DND-41 (cell line): ENCODE data around the gene NAV3.

Experiments used
- ATAC-seq: fragments of 200-7000 bp; cut with Tn5 transposase; 3 replicates; pipeline ENCODE4 v1.9.1; 2021; ENCODE audit warnings: low read depth; ENCODE audit not compliant: insufficient read depth
- DNase-seq: peaks from one replicate; pipeline ENCODE4 v3.0.0-alpha.2; 2020
- H2AFZ ChIP-seq: 2 replicates; pipeline ENCODE4 v1.6.0; 2012; ENCODE audit warnings: low read depth, low read length
- H3K27ac ChIP-seq: 2 replicates; pipeline ENCODE4 v1.5.1; 2012; ENCODE audit warnings: low read length, inconsistent platforms
- H3K27me3 ChIP-seq: fragments of 200-600 bp; sonication (generic); 2 replicates; pipeline ENCODE4 v1.6.0; 2012; ENCODE audit warnings: low read length, mild to moderate bottlenecking, inconsistent platforms; ENCODE audit not compliant: insufficient read depth, poor library complexity
- H3K36me3 ChIP-seq: 2 replicates; pipeline ENCODE4 v1.5.1; 2012; ENCODE audit warnings: low read length, inconsistent platforms; ENCODE audit not compliant: insufficient read depth
- H3K4me1 ChIP-seq: 2 replicates; pipeline ENCODE4 v1.5.1; 2012; ENCODE audit warnings: mild to moderate bottlenecking, low read length; ENCODE audit not compliant: insufficient read depth
- H3K4me2 ChIP-seq: 2 replicates; pipeline ENCODE4 v1.6.0; 2012; ENCODE audit warnings: mild to moderate bottlenecking, moderate library complexity, low read length, inconsistent platforms; ENCODE audit not compliant: insufficient read depth
- H3K4me3 ChIP-seq, 2 experiments: fragments of 200-600 bp in 1 of 2; shearing (Covaris generic) in 1 of 2; 2 replicates each; pipeline ENCODE4 v1.5.1; 2012 to 2016; ENCODE audit warnings: inconsistent platforms in 2 of 2, low read length in 2 of 2, mild to moderate bottlenecking in 2 of 2, low read depth in 1 of 2, moderate library complexity in 1 of 2
- H3K79me2 ChIP-seq: 2 replicates; pipeline ENCODE4 v1.6.0; 2012; ENCODE audit warnings: low read length, inconsistent platforms; ENCODE audit not compliant: insufficient read depth
- H3K9ac ChIP-seq: 2 replicates; pipeline ENCODE4 v1.6.0; 2012; ENCODE audit warnings: low read depth, mild to moderate bottlenecking, inconsistent platforms, low read length, moderate library complexity
- H3K9me3 ChIP-seq: 2 replicates; pipeline ENCODE4 v1.5.1; 2012; ENCODE audit warnings: low read length, moderate library complexity, mild to moderate bottlenecking, inconsistent platforms; ENCODE audit not compliant: insufficient read depth, severe bottlenecking
- H4K20me1 ChIP-seq: 2 replicates; pipeline ENCODE4 v1.6.0; 2012; ENCODE audit warnings: low read length; ENCODE audit not compliant: insufficient read depth
- CTCF ChIP-seq: IDR thresholded peaks from 2 replicates; pipeline ENCODE4 v1.5.1; 2012; ENCODE audit warnings: borderline replicate concordance, low read length, moderate library complexity, mild to moderate bottlenecking; ENCODE audit not compliant: poor library complexity, severe bottlenecking; ENCODE audit errors: extremely low read depth
- EZH2 ChIP-seq: IDR thresholded peaks from 3 replicates; pipeline ENCODE4 v1.6.1; 2012; ENCODE audit warnings: borderline replicate concordance, low read depth, mild to moderate bottlenecking, moderate library complexity, low read length, inconsistent platforms; ENCODE audit not compliant: severe bottlenecking

NAV3 gene

DNA sequence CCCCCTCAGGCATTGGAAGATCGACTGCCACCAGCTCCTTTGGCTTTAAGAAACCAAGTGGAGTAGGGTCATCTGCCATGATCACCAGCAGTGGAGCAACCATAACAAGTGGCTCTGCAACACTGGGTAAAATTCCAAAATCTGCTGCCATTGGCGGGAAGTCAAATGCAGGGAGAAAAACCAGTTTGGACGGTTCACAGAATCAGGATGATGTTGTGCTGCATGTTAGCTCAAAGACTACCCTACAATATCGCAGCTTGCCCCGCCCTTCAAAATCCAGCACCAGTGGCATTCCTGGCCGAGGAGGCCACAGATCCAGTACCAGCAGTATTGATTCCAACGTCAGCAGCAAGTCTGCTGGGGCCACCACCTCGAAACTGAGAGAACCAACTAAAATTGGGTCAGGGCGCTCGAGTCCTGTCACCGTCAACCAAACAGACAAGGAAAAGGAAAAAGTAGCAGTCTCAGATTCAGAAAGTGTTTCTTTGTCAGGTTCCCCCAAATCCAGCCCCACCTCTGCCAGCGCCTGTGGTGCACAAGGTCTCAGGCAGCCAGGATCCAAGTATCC, 288.7 kb downstream of the NAV3 start:
- DNase-seq, result no peak

DNA sequence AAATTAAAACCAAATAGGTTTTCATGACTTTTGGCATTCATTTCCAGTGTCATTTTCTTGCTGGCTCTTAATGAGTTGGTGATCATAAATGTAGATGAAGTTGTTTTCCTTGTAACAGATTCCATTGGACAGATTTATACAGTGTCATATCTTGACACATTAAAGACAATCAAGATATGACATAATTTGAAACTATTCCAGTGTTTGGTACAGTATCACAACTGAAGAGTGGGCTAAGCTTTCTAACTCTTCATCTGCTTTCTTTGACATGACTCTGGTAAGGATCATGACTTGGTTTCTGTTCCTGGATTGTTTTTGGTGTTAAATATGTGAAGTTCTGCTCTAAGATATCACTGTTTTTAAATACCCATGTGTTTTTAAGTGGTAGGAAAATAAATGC, 289.6 kb downstream of the NAV3 start:
- H3K27me3 ChIP-seq, result no peaks in the 10 kb centered on the region
- H3K9me3 ChIP-seq, result no peaks in the 10 kb centered on the region
- TF ChIP-seq CTCF (no peak), EZH2 (no peak)
- H2AFZ ChIP-seq, result no peak overlapping the region
- H3K36me3 ChIP-seq, result no peaks in the 10 kb centered on the region
- no peak overlapping the region for H3K27ac ChIP-seq
- H4K20me1 ChIP-seq, result no peaks in the 10 kb centered on the region
- no peaks in the 10 kb centered on the region for H3K4me1 ChIP-seq
- DNase-seq (no peak), ATAC-seq (no peak)
- H3K4me3 ChIP-seq, result no peak overlapping the region
- H3K4me2 ChIP-seq, result no peak overlapping the region
- H3K79me2 ChIP-seq, result no peaks in the 10 kb centered on the region
- H3K9ac ChIP-seq, result no peak overlapping the region

More for the DNA sequence above, 288.7 kb downstream of the NAV3 start:
- Histone ChIP-seq H3K4me1 (no peaks in the 10 kb centered on the region), H3K36me3 (no peaks in the 10 kb centered on the region), H3K4me3 (no peak overlapping the region), H3K9ac (no peak overlapping the region), H4K20me1 (no peaks in the 10 kb centered on the region), H3K27me3 (no peaks in the 10 kb centered on the region), H3K79me2 (no peaks in the 10 kb centered on the region), H3K27ac (no peak overlapping the region), H3K4me2 (no peak overlapping the region), H2AFZ (no peak overlapping the region), H3K9me3 (no peaks in the 10 kb centered on the region)
- ATAC-seq, result no peak
- TF ChIP-seq CTCF, result no peak

DNA sequence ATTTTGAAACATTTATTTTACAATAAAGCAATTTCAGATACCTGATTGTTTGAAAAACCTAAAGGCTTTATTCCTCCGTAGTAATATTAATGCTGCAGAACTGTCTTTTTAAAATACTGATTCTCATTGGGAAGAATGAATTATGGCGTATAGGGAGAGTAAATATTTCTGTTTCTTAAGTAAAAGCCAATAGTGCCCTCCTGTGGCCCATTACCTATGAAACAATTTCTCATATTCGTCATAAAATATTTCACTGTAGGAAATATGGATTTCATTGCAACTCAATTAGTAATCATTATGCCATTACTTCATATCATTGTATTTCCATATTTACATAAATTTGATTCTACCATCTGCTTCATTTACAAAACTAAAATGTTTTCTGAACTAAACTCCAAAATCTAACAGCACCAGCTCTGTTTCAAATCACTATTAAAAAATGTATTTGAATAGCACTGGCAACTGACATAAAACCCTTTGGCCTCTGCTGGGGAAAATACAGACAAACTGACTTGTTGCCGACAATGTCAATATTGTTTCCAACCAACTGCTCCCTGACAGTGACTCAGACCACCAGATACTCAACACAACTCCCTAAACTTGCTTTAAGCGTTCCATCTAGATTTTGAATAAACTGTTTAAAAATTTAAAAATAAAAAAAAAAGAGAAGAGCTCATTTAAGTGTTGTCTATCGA, 290.3 kb downstream of the NAV3 start:
- ATAC-seq, result no peak
- no peak overlapping the region for H3K4me3 ChIP-seq
- no peak for TF ChIP-seq CTCF
- TF ChIP-seq EZH2, result no peak
- H3K4me1 ChIP-seq, result no peaks in the 10 kb centered on the region
- no peaks in the 10 kb centered on the region for H3K27me3 ChIP-seq
- H2AFZ ChIP-seq, result no peak overlapping the region
- no peak for DNase-seq
- no peaks in the 10 kb centered on the region for H3K9me3 ChIP-seq
- H3K4me2 ChIP-seq, result no peak overlapping the region
- H3K27ac ChIP-seq, result no peak overlapping the region
- H4K20me1 ChIP-seq, result no peaks in the 10 kb centered on the region
- no peaks in the 10 kb centered on the region for H3K79me2 ChIP-seq
- no peak overlapping the region for H3K9ac ChIP-seq
- no peaks in the 10 kb centered on the region for H3K36me3 ChIP-seq
